Neural cell (in vitro differentiated cells): Measurements from ENCODE around the gene TOX2. TPM values are rescaled to one million over a fixed set of nuclear protein-coding genes. Genes with fewer than 3 reads are reported as not detected.

Source experiments
- H2AFZ ChIP-seq: fragments of 200-600, 300-800 bp; sonication (generic), shearing (Covaris generic); 2 replicates; pipeline ENCODE4 v1.6.0; 2014; ENCODE audit warnings: low read depth, mild to moderate bottlenecking, antibody characterized with exemption, low read length, moderate library complexity
- H3F3A ChIP-seq: fragments of 200-600 bp; shearing (Covaris generic); 2 replicates; pipeline ENCODE4 v1.6.1; 2016; ENCODE audit warnings: mild to moderate bottlenecking, moderate library complexity, mixed read lengths, antibody characterized with exemption, low read length; ENCODE audit not compliant: insufficient read depth, poor library complexity, severe bottlenecking
- H3K27ac ChIP-seq: fragments of 200-600, 300-800 bp; sonication (generic), shearing (Covaris generic); 2 replicates; pipeline ENCODE4 v1.5.1; 2014; ENCODE audit warnings: mild to moderate bottlenecking, low read length, moderate library complexity
- H3K27me3 ChIP-seq: fragments of 300-800, 200-600 bp; sonication (generic), shearing (Covaris generic); 2 replicates; pipeline ENCODE4 v1.6.0; 2014; ENCODE audit warnings: mild to moderate bottlenecking, low read depth, low read length, moderate library complexity; ENCODE audit not compliant: insufficient read depth
- H3K36me3 ChIP-seq: fragments of 300-800, 200-600 bp; sonication (generic), shearing (Covaris generic); 2 replicates; pipeline ENCODE4 v1.5.1; 2014; ENCODE audit warnings: mild to moderate bottlenecking, antibody characterized with exemption, low read length, moderate library complexity; ENCODE audit not compliant: insufficient read depth
- H3K4me2 ChIP-seq: fragments of 300-800, 200-600 bp; sonication (generic), shearing (Covaris generic); 2 replicates; pipeline ENCODE4 v1.6.0; 2014; ENCODE audit warnings: mild to moderate bottlenecking, low read length
- H3K4me3 ChIP-seq: fragments of 300-800, 200-600 bp; sonication (generic), shearing (Covaris generic); 2 replicates; pipeline ENCODE4 v1.5.1; 2014; ENCODE audit warnings: mild to moderate bottlenecking, low read length, moderate library complexity
- H3K79me2 ChIP-seq: fragments of 200-600 bp; shearing (Covaris generic); replicated peaks from 2 replicates; pipeline ENCODE4 v1.6.0; 2014; ENCODE audit warnings: mild to moderate bottlenecking, low read length, moderate library complexity; ENCODE audit not compliant: insufficient read depth
- H3K9ac ChIP-seq: fragments of 300-800, 200-600 bp; sonication (generic), shearing (Covaris generic); 2 replicates; pipeline ENCODE4 v1.6.1; 2016; ENCODE audit warnings: mild to moderate bottlenecking, low read length, mixed read lengths
- H3K9me2 ChIP-seq: fragments of 200-600 bp; shearing (Covaris generic); 2 replicates; pipeline ENCODE4 v1.6.1; 2016; ENCODE audit warnings: mild to moderate bottlenecking, low read length, mixed read lengths; ENCODE audit not compliant: insufficient read depth
- H3K9me3 ChIP-seq: fragments of 200-600, 300-800 bp; sonication (generic), shearing (Covaris generic); 2 replicates; pipeline ENCODE4 v1.6.1; 2016; ENCODE audit warnings: mild to moderate bottlenecking, mixed run types, low read length, moderate library complexity, mixed read lengths
- H4K20me1 ChIP-seq: fragments of 200-600 bp; shearing (Covaris generic); 2 replicates; pipeline ENCODE4 v1.6.1; 2016; ENCODE audit warnings: mild to moderate bottlenecking, mixed run types; ENCODE audit not compliant: insufficient read depth
- CTCF ChIP-seq: fragments of 450-650 bp; IDR thresholded peaks from 2 replicates; pipeline ENCODE4 v1.5.1; 2014; ENCODE audit warnings: antibody characterized with exemption, mild to moderate bottlenecking, moderate library complexity; ENCODE audit not compliant: poor library complexity, severe bottlenecking
- EP300 ChIP-seq: fragments of 450-650 bp; conservative IDR thresholded peaks from 2 replicates; pipeline ENCODE4 v1.6.1; 2014; ENCODE audit warnings: antibody characterized with exemption, mild to moderate bottlenecking, moderate library complexity; ENCODE audit not compliant: poor library complexity, severe bottlenecking
- EZH2 ChIP-seq: fragments of 200-600, 300-800 bp; shearing (Covaris generic), sonication (generic); IDR thresholded peaks from 2 replicates; pipeline ENCODE4 v1.6.1; 2014; ENCODE audit warnings: antibody characterized with exemption, low read length, borderline replicate concordance, mild to moderate bottlenecking; ENCODE audit not compliant: insufficient read depth, poor library complexity, severe bottlenecking
- MXI1 ChIP-seq: fragments of 450-650 bp; conservative IDR thresholded peaks from 2 replicates; pipeline ENCODE4 v1.6.1; 2014; ENCODE audit warnings: antibody characterized with exemption, mild to moderate bottlenecking; ENCODE audit not compliant: poor library complexity, severe bottlenecking
- POLR2AphosphoS5 ChIP-seq: IDR thresholded peaks from 2 replicates; pipeline ENCODE4 v1.6.1; 2012
- RAD21 ChIP-seq: fragments of 450-650 bp; conservative IDR thresholded peaks from 2 replicates; pipeline ENCODE4 v1.6.1; 2014; ENCODE audit warnings: antibody characterized with exemption, mild to moderate bottlenecking, moderate library complexity
- SMC3 ChIP-seq: fragments of 450-650 bp; conservative IDR thresholded peaks from 2 replicates; pipeline ENCODE4 v1.6.1; 2014; ENCODE audit warnings: antibody characterized with exemption, mild to moderate bottlenecking, moderate library complexity; ENCODE audit not compliant: poor library complexity
- TAF1 ChIP-seq: IDR thresholded peaks from 2 replicates; pipeline ENCODE4 v1.6.1; 2012; ENCODE audit warnings: low read depth
- polyA plus RNA-seq: library from polyadenylated mRNA; depleted of rRNA; stranded (reverse); fragments of >200 nt; gene quantifications from 2 replicates; pipeline ENCODE4 v1.2.3, GENCODE V29; 2014
- TF ChIP-seq, protein P1 (sequence below): IDR thresholded peaks from 2 replicates; pipeline ENCODE4 v1.6.1; 2012; ENCODE audit warnings: borderline replicate concordance

TOX2 gene
- polyA plus RNA-seq, 1 donor from 2014 or later = 0.89 TPM

GRCh38 chr20:44067650-44068081 lies 153.0 kb downstream of the TOX2 start:
- no peak for TF ChIP-seq TAF1
- no peak for TF ChIP-seq EZH2
- TF ChIP-seq, protein P1, sequence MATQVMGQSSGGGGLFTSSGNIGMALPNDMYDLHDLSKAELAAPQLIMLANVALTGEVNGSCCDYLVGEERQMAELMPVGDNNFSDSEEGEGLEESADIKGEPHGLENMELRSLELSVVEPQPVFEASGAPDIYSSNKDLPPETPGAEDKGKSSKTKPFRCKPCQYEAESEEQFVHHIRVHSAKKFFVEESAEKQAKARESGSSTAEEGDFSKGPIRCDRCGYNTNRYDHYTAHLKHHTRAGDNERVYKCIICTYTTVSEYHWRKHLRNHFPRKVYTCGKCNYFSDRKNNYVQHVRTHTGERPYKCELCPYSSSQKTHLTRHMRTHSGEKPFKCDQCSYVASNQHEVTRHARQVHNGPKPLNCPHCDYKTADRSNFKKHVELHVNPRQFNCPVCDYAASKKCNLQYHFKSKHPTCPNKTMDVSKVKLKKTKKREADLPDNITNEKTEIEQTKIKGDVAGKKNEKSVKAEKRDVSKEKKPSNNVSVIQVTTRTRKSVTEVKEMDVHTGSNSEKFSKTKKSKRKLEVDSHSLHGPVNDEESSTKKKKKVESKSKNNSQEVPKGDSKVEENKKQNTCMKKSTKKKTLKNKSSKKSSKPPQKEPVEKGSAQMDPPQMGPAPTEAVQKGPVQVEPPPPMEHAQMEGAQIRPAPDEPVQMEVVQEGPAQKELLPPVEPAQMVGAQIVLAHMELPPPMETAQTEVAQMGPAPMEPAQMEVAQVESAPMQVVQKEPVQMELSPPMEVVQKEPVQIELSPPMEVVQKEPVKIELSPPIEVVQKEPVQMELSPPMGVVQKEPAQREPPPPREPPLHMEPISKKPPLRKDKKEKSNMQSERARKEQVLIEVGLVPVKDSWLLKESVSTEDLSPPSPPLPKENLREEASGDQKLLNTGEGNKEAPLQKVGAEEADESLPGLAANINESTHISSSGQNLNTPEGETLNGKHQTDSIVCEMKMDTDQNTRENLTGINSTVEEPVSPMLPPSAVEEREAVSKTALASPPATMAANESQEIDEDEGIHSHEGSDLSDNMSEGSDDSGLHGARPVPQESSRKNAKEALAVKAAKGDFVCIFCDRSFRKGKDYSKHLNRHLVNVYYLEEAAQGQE = no peak
- TF ChIP-seq SMC3 = no peak
- TF ChIP-seq EP300 = no peak
- TF ChIP-seq CTCF = no peak
- TF ChIP-seq RAD21 = no peak
- no peak for TF ChIP-seq POLR2AphosphoS5
- no peak for TF ChIP-seq MXI1
- Histone ChIP-seq H3F3A (no peaks in the 10 kb centered on the region), H3K4me3 (no peak overlapping the region), H3K9me2 (no peaks in the 10 kb centered on the region), H3K79me2 (no peaks in the 10 kb centered on the region), H3K4me2 (no peak overlapping the region), H3K27me3 (no peaks in the 10 kb centered on the region), H4K20me1 (no peaks in the 10 kb centered on the region), H3K36me3 (no peaks in the 10 kb centered on the region), H3K9me3 (no peaks in the 10 kb centered on the region), H2AFZ (no peak overlapping the region), H3K27ac (no peak overlapping the region), H3K9ac (no peak overlapping the region)

- Histone ChIP-seq H3K9me3 (no peaks in the 10 kb centered on the region), H3F3A (no peaks in the 10 kb centered on the region), H3K4me3 (no peak overlapping the region), H3K27ac (no peak overlapping the region), H3K79me2 (no peaks in the 10 kb centered on the region), H3K36me3 (no peaks in the 10 kb centered on the region), H3K27me3 (no peaks in the 10 kb centered on the region), H2AFZ (no peak overlapping the region), H3K4me2 (no peak overlapping the region), H4K20me1 (no peaks in the 10 kb centered on the region), H3K9ac (no peak overlapping the region), H3K9me2 (no peaks in the 10 kb centered on the region)
- TF ChIP-seq TAF1 = no peak
- TF ChIP-seq, protein P1 = no peak
- TF ChIP-seq SMC3 = no peak
Measured at GRCh38 chr20:44068316-44069201, 153.9 kb downstream of the TOX2 start.
